Psoas muscle (tissue), 8 donors: ENCODE data around the gene CAMK2B. TPM values are rescaled to one million over a fixed set of nuclear protein-coding genes. Genes with fewer than 3 reads are reported as not detected.

Experiments used
- ATAC-seq, 4 donors: fragments of 200-7000 bp; cut with Tn5 transposase; one replicate each; pipeline ENCODE4 v1.9.1; 2020; ENCODE audit warnings: moderate library complexity in 3 of 4, mild to moderate bottlenecking in 2 of 4
- DNase-seq, 2 donors: peaks; one replicate each; pipeline ENCODE4 v3.0.0-alpha.2; 2020
- H3K27ac ChIP-seq: fragments of 200-600 bp; one replicate; pipeline ENCODE4 v1.8.0; 2022
- H3K27me3 ChIP-seq, 3 donors: fragments of 200-600 bp in 1 of 3; one replicate each; pipeline versions ENCODE4 v1.6.1 to v1.8.0; 2013 to 2022; ENCODE audit warnings: low read length in 2 of 3, mild to moderate bottlenecking in 2 of 3, moderate library complexity in 1 of 3; ENCODE audit not compliant: insufficient read depth in 3 of 3
- H3K36me3 ChIP-seq, 2 donors: fragments of 200-600 bp in 1 of 2; one replicate each; pipeline versions ENCODE4 v1.6.1 to v1.8.0; 2013 to 2022; ENCODE audit warnings: low read depth in 1 of 2, mild to moderate bottlenecking in 1 of 2, moderate library complexity in 1 of 2; ENCODE audit not compliant: insufficient read depth in 1 of 2
- H3K4me1 ChIP-seq: fragments of 200-600 bp; one replicate; pipeline ENCODE4 v1.8.0; 2022
- H3K4me3 ChIP-seq: fragments of 200-600 bp; one replicate; pipeline ENCODE4 v1.8.0; 2022; ENCODE audit warnings: mild to moderate bottlenecking
- H3K9me3 ChIP-seq: fragments of 200-600 bp; one replicate; pipeline ENCODE4 v1.8.0; 2022
- CTCF ChIP-seq: fragments of 200-600 bp; IDR thresholded peaks from one replicate; pipeline ENCODE4 v1.8.0; 2022; ENCODE audit warnings: antibody characterized with exemption
- WGBS, 3 donors: extraction: QIAGEN DNeasy Blood & Tissue Kit; methylation state at CpG; one replicate each; pipeline versions ENCODE4 v1.1.6 to v1.1.7; 2013; 5-methylcytosine and 5-hydroxymethylcytosine counted together
- intact Hi-C, 2 donors: fragments of 100-400 bp; cut with DNase I; formaldehyde crosslinking; loops; one replicate each; pipeline versions ENCODE4 v1.11.0 to v1.14.2; 2022
- polyA plus RNA-seq, 3 donors: library from polyadenylated mRNA; stranded (reverse); fragments of 200-250 nt; gene quantifications; one replicate each; pipeline ENCODE4 v1.2.3, GENCODE V29; 2013
- total RNA-seq, 4 donors: library from RNA; stranded (reverse); fragmentation: NEBNext Ultra II Directional in 2 of 4; extraction: Animal tissue kit (Norgen Biotek cat#: 25700) in 2 of 4; gene quantifications; one replicate each; pipeline versions ENCODE4 v1.2.1 to v1.2.4, GENCODE V29; 2021 to 2023
- donor health status: healthy with polysubstance abuse.
- donor health status: DM: no; HTN: no; CAD: no; lungs with moderate emphysema.
- donor health status: Bipolar disorder and iron deficiency.
- donor health status: healthy.
- donor health status: DM: yes; HTN: yes; CAD: no.
- donor health status: DM: no; HTN: no; CAD: no.
- donor health status: DM: no; HTN: no; CAD: no.
- donor health status: DM: yes; HTN: yes; CAD: no.

CAMK2B gene
- total and polyA plus RNA-seq, 7 donors, result 14.5 to 81.4 (median 50.0) TPM

DNA sequence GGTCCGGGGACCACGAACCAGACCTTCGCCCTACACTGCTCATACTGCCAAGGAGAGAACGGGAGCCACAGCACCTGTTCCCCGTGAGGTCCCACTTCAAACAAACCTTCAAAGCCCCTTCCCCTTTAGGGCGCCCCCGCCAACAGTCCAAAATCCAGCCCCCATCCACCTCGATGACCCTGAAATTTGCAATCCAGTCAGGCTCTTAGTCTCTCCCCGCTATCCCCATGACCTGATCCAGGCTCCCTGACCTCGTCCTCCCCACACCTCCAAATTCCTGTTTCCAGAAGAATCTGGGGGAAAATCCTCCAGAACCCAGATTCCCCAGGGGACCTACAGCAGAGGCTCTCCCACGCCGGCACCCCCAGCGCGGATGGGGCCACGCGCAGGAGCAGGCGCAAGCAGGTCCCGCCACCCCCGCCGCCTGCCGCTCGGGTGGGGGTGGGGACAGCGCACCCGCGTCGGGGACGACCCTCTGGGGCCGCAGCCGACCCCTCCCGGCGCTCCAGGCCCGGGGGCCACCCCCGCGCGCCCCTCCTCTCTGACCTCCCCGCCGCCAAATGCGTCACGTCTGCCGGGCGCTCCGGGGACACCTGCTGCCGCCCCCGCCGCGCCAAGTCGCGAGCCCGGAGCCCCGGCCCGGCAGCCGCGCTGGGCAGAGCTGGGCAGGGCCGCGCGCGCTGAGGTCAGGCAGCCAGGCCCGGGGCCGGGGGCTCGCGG lies 753 bp downstream of the CAMK2B start:
- intact Hi-C loops, result loop anchor here (5.0 kb wide), 3 partner anchors 42 to 82 kb away; no protein-coding TSS in a partner anchor
- H3K9me3 ChIP-seq, result no peaks in the 10 kb centered on the region
- H3K4me3 ChIP-seq, result peak overlapping the region; percentile 74
- H3K36me3 ChIP-seq, result no peaks in the 10 kb centered on the region
- no peak for TF ChIP-seq CTCF
- DNase-seq (peak in 1 of 2 donors; percentile 41), ATAC-seq (peak; percentile 4 to 13 (median 10))
- 2 to 6% (median 3%) methylated on average over 47 to 61 of the region's 61 CpGs for WGBS, 3 donors
- H3K27ac ChIP-seq, result peak overlapping the region; percentile 98
- H3K27me3 ChIP-seq, result peaks cover 0 to 11% (median 0%) of the 10 kb centered on the region in 3 donors
- peaks cover 41% of the 10 kb centered on the region for H3K4me1 ChIP-seq

- WGBS, 3 donors, result 20 to 38% (median 22%) methylated on average over 9 of the region's 9 CpGs
- TF ChIP-seq CTCF, result no peak
- H3K9me3 ChIP-seq, result no peaks in the 10 kb centered on the region
- intact Hi-C loops, result loop anchor here (5.0 kb wide), 2 partner anchors 42 to 67 kb away; no protein-coding TSS in a partner anchor
- no peak for ATAC-seq
- peak overlapping the region; percentile 98 for H3K27ac ChIP-seq
- peak overlapping the region; percentile 74 for H3K4me3 ChIP-seq
- DNase-seq, result no peak
- peaks cover 45% of the 10 kb centered on the region for H3K4me1 ChIP-seq
- H3K36me3 ChIP-seq, result no peaks in the 10 kb centered on the region
- peaks cover 0 to 11% (median 0%) of the 10 kb centered on the region in 3 donors for H3K27me3 ChIP-seq
These were observed 1.3 kb downstream of the CAMK2B start for GRCh38 chr7:44324204-44324480.

- Histone ChIP-seq H3K36me3 (no peaks in the 10 kb centered on the region), H3K4me1 (peaks cover 50% of the 10 kb centered on the region), H3K9me3 (no peaks in the 10 kb centered on the region), H3K27me3 (peaks cover 0 to 11% (median 0%) of the 10 kb centered on the region in 3 donors), H3K27ac (peak overlapping the region; percentile 98), H3K4me3 (peak overlapping the region; percentile 74)
- DNase-seq (no peak), ATAC-seq (peak in 1 of 4 donors; percentile 6)
- intact Hi-C loops, result loop anchor here (2.0 to 5.0 kb wide), 3 partner anchors 41 to 73 kb away; no protein-coding TSS in a partner anchor
- TF ChIP-seq CTCF, result no peak
- 69 to 88% (median 70%) methylated on average over 16 to 17 of the region's 17 CpGs for WGBS, 3 donors
These were observed 1.8 kb downstream of the CAMK2B start for GRCh38 chr7:44323381-44324203.

GRCh38 chr7:44322631-44323363 lies 2.6 kb downstream of the CAMK2B start:
- no peaks in the 10 kb centered on the region for H3K36me3 ChIP-seq
- no peaks in the 10 kb centered on the region for H3K9me3 ChIP-seq
- 41 to 57% (median 48%) methylated on average over 17 of the region's 17 CpGs for WGBS, 3 donors
- peak overlapping the region; percentile 74 for H3K4me3 ChIP-seq
- no peak for TF ChIP-seq CTCF
- intact Hi-C loops, result loop anchor here (2.0 to 5.0 kb wide), 3 partner anchors 40 to 74 kb away; no protein-coding TSS in a partner anchor
- ATAC-seq (peak; percentile 83 to 86 (median 84)), DNase-seq (peak; percentile 86 to 96)
- H3K27ac ChIP-seq, result peak overlapping the region; percentile 98
- H3K27me3 ChIP-seq, result peaks cover 0 to 11% (median 0%) of the 10 kb centered on the region in 3 donors
- H3K4me1 ChIP-seq, result peaks cover 56% of the 10 kb centered on the region
